LNCaP clone FGC (cell line): Measurements from ENCODE around the gene RBCK1.

Experiments used
- DNase-seq: peaks from one replicate; pipeline ENCODE4 v3.0.0-alpha.2; 2011; ENCODE audit warnings: low read depth
- H3K4me3 ChIP-seq: 2 replicates; pipeline ENCODE4 v1.5.1; 2011; ENCODE audit warnings: mild to moderate bottlenecking, low read depth, low read length, control low read depth
- TF ChIP-seq, protein P1 (sequence below): IDR thresholded peaks from 2 replicates; pipeline ENCODE4 v1.5.1; 2012; ENCODE audit warnings: mild to moderate bottlenecking; ENCODE audit not compliant: control insufficient read depth, insufficient read depth; ENCODE audit errors: extremely low read depth

The RBCK1 gene

DNA sequence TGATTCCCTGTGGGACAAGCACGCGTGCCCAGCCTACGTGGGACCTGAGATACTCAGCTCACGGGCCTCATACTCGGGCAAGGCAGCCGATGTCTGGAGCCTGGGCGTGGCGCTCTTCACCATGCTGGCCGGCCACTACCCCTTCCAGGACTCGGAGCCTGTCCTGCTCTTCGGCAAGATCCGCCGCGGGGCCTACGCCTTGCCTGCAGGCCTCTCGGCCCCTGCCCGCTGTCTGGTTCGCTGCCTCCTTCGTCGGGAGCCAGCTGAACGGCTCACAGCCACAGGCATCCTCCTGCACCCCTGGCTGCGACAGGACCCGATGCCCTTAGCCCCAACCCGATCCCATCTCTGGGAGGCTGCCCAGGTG, 11.9 kb upstream of the RBCK1 start:
- TF ChIP-seq, protein P1, sequence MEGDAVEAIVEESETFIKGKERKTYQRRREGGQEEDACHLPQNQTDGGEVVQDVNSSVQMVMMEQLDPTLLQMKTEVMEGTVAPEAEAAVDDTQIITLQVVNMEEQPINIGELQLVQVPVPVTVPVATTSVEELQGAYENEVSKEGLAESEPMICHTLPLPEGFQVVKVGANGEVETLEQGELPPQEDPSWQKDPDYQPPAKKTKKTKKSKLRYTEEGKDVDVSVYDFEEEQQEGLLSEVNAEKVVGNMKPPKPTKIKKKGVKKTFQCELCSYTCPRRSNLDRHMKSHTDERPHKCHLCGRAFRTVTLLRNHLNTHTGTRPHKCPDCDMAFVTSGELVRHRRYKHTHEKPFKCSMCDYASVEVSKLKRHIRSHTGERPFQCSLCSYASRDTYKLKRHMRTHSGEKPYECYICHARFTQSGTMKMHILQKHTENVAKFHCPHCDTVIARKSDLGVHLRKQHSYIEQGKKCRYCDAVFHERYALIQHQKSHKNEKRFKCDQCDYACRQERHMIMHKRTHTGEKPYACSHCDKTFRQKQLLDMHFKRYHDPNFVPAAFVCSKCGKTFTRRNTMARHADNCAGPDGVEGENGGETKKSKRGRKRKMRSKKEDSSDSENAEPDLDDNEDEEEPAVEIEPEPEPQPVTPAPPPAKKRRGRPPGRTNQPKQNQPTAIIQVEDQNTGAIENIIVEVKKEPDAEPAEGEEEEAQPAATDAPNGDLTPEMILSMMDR = no peak

DNA sequence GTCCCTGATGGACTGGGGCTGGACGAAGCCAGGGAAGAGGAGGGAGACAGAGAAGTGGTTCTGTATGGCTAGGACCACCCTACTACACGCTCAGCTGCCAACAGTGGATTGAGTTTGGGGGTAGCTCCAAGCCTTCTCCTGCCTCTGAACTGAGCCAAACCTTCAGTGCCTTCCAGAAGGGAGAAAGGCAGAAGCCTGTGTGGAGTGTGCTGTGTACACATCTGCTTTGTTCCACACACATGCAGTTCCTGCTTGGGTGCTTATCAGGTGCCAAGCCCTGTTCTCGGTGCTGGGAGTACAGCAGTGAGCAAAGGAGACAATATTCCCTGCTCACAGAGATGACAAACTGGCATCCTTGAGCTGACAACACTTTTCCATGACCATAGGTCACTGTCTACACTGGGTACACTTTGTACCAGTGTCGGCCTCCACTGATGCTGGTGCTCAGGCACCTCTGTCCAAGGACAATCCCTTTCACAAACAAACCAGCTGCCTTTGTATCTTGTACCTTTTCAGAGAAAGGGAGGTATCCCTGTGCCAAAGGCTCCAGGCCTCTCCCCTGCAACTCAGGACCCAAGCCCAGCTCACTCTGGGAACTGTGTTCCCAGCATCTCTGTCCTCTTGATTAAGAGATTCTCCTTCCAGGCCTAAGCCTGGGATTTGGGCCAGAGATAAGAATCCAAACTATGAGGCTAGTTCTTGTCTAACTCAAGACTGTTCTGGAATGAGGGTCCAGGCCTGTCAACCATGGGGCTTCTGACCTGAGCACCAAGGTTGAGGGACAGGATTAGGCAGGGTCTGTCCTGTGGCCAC, 11.3 kb upstream of the RBCK1 start:
- DNase-seq = no peak
- TF ChIP-seq, protein P1 = no peak
- H3K4me3 ChIP-seq = no peak overlapping the region

More for the DNA sequence above, 11.9 kb upstream of the RBCK1 start:
- H3K4me3 ChIP-seq = no peak overlapping the region
- no peak for DNase-seq

DNA sequence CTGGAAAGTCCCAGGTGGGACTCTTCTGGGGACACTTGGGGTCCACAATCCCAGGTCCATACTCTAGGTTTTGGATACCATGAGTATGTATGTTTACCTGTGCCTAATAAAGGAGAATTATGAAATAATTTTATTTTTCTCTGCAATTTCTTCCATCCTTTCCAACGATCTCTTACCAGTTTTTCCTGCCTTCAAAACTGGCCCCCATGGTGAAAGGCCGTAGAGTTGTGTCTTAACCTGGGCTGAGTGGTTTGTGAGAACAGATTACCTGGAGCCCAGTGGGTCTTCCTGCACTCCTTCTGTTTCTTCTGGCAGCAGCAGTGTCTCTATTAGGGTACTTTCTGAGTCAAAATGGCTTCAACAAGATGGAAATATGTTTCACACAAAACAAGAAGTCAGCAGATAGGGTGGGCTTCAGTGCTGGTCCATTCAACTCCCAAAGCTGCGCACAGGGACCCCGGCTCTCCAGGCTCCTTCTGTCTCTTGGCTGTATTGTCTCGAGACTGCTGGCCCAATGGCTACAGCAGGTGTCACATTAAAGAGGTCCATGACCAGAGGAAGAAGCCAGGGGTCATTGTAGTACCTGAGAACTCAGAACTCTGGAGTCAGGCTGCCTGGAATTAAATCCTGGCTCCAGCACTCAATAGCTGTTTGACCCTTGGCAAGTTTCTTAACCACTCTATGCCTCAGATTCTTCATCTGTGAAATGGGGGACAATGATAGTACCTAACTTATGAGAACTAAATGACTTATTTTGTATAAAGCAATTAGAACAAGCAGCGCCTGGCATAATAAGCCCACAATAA, 10.5 kb upstream of the RBCK1 start:
- TF ChIP-seq, protein P1 = no peak
- H3K4me3 ChIP-seq = no peak overlapping the region
- no peak for DNase-seq

DNA sequence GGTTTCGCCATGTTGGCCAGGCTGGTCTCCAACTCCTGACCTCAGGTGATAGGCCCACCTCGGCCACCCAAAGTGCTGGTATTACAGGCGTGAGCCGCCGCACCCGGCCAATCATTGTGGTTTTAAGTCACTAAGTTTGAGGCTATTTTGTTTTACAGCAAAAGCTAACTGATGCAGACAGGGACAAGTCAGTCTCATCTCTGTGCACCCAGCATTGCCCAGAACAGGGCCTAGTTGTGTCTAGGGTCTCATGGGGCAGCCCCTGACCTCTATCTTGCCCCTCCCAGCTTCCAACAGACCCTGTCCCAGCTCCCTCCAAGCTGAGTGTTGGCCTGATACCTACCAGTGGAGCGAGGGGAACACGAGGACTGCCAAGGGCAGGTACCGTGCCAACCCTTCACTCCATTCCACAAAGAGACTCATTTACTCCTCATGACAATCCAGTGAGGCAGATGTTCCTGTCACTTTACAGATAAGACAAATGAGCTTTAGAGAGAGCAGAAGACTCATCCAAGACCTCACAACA, 8.9 kb upstream of the RBCK1 start:
- H3K4me3 ChIP-seq = no peak overlapping the region
- DNase-seq = no peak
- TF ChIP-seq, protein P1 = no peak

DNA sequence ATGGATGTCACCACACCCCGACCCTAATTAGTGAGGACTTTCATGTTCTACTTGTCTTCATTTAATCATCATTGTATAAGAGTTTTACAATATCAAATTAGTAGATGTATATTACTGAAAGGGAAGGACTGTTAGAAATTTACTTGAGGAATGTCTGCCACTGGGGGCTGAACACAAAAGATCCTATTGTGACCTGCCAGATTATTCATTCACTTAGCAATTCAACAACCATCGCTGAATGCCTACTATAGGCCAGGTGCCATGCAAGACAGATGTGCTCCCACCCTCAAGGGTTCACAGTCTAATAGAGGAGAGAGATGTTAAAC, 8.0 kb upstream of the RBCK1 start:
- DNase-seq = no peak
- TF ChIP-seq, protein P1 = no peak
- no peak overlapping the region for H3K4me3 ChIP-seq

DNA sequence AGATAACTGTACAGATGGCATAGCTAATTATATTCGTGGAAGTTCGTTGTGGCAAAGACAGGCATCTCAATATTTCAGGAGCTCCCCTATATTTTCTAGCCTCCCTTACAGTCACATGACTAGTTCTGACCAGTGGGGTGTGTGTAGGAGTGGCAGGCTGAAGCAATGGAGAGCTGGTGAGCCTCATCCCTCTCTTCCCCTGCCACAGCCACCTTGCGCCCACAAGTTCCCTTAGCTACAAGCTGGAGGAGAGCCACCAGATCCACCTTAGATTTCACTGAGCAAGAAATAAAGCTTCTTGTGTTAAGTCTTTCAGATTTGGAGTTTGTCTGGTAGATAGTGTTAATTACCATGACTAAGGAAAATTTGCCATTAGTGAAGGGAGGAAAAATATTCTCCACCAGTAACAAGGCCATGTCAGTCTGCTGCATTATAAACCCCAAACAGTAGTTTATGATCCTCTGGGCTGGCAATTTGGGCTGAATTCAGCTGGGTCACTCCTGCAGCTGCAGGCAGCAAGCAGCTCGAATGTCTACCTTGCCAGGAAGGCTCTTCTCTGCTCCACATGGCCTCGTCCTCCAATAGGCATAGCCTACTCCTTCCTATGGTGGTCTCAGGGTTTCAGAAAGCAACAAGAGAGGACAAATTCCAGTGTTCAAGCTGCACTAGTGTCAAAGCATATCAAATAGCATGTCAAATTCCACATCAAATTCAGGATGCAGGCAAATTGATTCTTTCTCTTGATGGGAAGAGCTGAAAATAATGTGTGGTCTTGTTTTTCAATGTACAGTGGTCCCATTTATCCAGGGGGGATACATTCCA, 7.4 kb upstream of the RBCK1 start:
- TF ChIP-seq, protein P1 = no peak
- H3K4me3 ChIP-seq = no peak overlapping the region
- no peak for DNase-seq
